Thoracic aorta (tissue), 2 donors: ENCODE measurements around the gene TMPRSS4. TPM values are rescaled to one million over a fixed set of nuclear protein-coding genes. Genes with fewer than 3 reads are reported as not detected.

Experiments used
- ATAC-seq: fragments of 150-250 bp; one replicate; pipeline ENCODE4 v1.8.0; 2017; ENCODE audit warnings: low read depth; ENCODE audit not compliant: insufficient number of reproducible peaks, low FRiP score
- DNase-seq: peaks from one replicate; pipeline ENCODE4 v3.0.0-alpha.2; 2020; ENCODE audit warnings: low spot score
- H3K27ac ChIP-seq, 2 donors: fragments of 200-600 bp; sonication (generic); 1 replicate in 1 of 2; 2 replicates in 1 of 2; pipeline ENCODE4 v1.5.1; 2016; ENCODE audit warnings: mild to moderate bottlenecking in 2 of 2, moderate library complexity in 2 of 2
- H3K27me3 ChIP-seq: fragments of 200-600 bp; sonication (generic); replicated peaks from 2 replicates; pipeline ENCODE4 v1.6.0; 2016; ENCODE audit warnings: mild to moderate bottlenecking; ENCODE audit not compliant: insufficient read depth
- H3K36me3 ChIP-seq: fragments of 200-600 bp; sonication (generic); one replicate; pipeline ENCODE4 v1.5.1; 2016
- H3K4me1 ChIP-seq, 2 donors: fragments of 200-600 bp; sonication (generic); 1 replicate in 1 of 2; 2 replicates in 1 of 2; pipeline versions ENCODE4 v1.5.1 to v1.6.0; 2016; ENCODE audit warnings: low read depth in 2 of 2, mild to moderate bottlenecking in 1 of 2; ENCODE audit not compliant: control insufficient read depth in 1 of 2
- H3K4me3 ChIP-seq: fragments of 200-600 bp; sonication (generic); 2 replicates; pipeline ENCODE4 v1.5.1; 2016; ENCODE audit warnings: mild to moderate bottlenecking
- H3K9me3 ChIP-seq: fragments of 200-600 bp; sonication (generic); 2 replicates; pipeline ENCODE4 v1.5.1; 2016
- CTCF ChIP-seq: fragments of 200-600 bp; sonication (generic); IDR thresholded peaks from one replicate; pipeline ENCODE4 v1.5.1; 2019; ENCODE audit warnings: antibody characterized with exemption
- total RNA-seq, 2 donors: library from RNA; depleted of rRNA; stranded (reverse); fragments of >200 nt; gene quantifications; one replicate each; pipeline versions ENCODE4 v1.1.0 to v1.2.3, GENCODE V29; 2016

The TMPRSS4 gene
- total RNA-seq, 2 donors from 2014 or later, result 2.2 TPM; not detected in 1

DNA sequence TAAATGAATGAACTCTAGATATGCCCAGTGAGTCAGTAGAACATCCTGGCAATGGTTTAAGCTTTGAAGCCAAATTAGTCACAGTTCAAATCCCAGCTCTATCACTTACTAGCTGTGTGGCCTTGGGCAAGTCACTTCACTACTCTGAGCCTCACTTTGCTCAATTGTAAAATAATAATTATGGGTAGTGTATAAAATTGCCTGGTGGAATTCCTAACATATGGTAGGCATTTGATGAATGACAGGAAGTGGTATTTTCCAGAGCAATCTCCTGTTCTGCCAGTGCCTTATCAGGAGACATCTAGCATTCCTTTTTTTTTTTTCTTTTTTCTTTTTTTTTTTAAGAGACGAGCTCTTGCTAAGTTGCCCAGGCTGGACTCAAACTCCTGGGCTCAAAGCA lies 62.7 kb downstream of the TMPRSS4 start:
- no peaks in the 10 kb centered on the region for H3K4me1 ChIP-seq
- no peak for ATAC-seq
- H3K36me3 ChIP-seq, result no peaks in the 10 kb centered on the region
- no peak overlapping the region for H3K27ac ChIP-seq
- TF ChIP-seq CTCF, result no peak
- no peaks in the 10 kb centered on the region for H3K27me3 ChIP-seq
- no peak overlapping the region for H3K4me3 ChIP-seq
- no peak for DNase-seq
- H3K9me3 ChIP-seq, result no peaks in the 10 kb centered on the region

GRCh38 chr11:118142081-118142480 lies 65.2 kb downstream of the TMPRSS4 start:
- Histone ChIP-seq H3K27ac (no peak overlapping the region), H3K9me3 (no peaks in the 10 kb centered on the region), H3K27me3 (no peaks in the 10 kb centered on the region), H3K36me3 (no peaks in the 10 kb centered on the region), H3K4me1 (peaks cover 0 to 7% of the 10 kb centered on the region in 2 donors), H3K4me3 (no peak overlapping the region)
- ATAC-seq (no peak), DNase-seq (no peak)
- no peak for TF ChIP-seq CTCF

GRCh38 chr11:118142809-118143208 lies 65.9 kb downstream of the TMPRSS4 start:
- Histone ChIP-seq H3K27me3 (no peaks in the 10 kb centered on the region), H3K4me3 (no peak overlapping the region), H3K4me1 (peaks cover 0 to 7% of the 10 kb centered on the region in 2 donors), H3K27ac (no peak overlapping the region), H3K9me3 (no peaks in the 10 kb centered on the region), H3K36me3 (no peaks in the 10 kb centered on the region)
- DNase-seq, result no peak
- no peak for TF ChIP-seq CTCF
- ATAC-seq, result no peak

- Histone ChIP-seq H3K36me3 (no peaks in the 10 kb centered on the region), H3K27me3 (no peaks in the 10 kb centered on the region), H3K9me3 (no peaks in the 10 kb centered on the region), H3K4me3 (no peak overlapping the region), H3K4me1 (peaks cover 0 to 7% of the 10 kb centered on the region in 2 donors), H3K27ac (no peak overlapping the region)
- TF ChIP-seq CTCF, result no peak
- DNase-seq (no peak), ATAC-seq (no peak)
Measured at GRCh38 chr11:118143661-118144185, 66.8 kb downstream of the TMPRSS4 start.

DNA sequence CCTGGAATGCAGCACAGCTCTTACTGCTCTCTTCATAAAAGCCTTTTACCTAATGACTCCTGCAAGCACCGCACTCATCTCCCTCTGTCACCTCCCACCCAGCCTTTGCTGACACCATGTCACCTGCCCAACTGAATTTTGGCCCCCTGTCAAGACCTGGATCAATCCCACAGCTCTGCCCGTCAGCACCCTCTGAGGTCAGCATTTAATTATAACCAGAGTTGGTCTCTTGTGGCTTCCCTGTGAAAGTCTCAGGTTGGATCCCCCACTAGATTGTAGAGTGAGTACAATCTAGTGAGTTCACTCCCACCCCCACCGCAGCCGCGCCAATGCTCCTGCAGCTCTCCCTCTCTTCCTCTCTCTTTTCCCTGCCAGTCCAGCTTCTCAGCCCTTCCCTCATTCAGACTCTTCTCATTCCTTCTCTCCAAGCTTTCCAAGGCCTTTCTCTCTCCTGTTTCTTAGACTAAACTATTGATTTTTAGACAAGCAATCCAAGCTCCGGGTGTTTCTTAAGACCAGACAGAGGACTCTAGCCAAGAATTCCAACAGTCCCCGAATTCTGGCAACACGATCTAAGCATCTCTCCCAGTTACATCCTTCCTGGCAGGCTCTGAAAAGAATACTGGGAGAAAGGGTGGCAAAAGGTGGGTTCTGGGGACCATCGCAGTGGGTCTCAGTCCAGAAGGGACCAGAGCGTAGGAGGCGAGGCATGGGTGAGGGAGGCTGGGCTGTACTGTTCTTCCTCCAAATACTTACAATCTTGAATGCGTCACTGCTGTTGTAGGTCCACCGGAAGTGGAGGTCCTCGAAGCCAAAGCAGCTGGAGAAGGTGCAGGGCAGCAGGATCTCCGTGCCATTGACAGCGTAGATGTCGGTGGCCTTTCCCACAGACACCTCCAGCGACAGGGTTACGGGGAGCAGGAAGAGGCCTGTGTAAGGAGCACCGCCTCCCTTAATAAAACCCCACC lies 67.7 kb downstream of the TMPRSS4 start:
- ATAC-seq, result no peak
- no peak for DNase-seq
- H3K36me3 ChIP-seq, result no peaks in the 10 kb centered on the region
- H3K27me3 ChIP-seq, result no peaks in the 10 kb centered on the region
- no peak for TF ChIP-seq CTCF
- peaks cover 0 to 7% of the 10 kb centered on the region in 2 donors for H3K4me1 ChIP-seq
- H3K27ac ChIP-seq, result no peak overlapping the region
- no peaks in the 10 kb centered on the region for H3K9me3 ChIP-seq
- H3K4me3 ChIP-seq, result no peak overlapping the region
